WERI-Rb-1 (cell line): Measurements from ENCODE around the gene ARHGDIB.

ENCODE experiments used
- DNase-seq: peaks from one replicate; pipeline ENCODE4 v3.0.0-alpha.2; 2020
- H3K27ac ChIP-seq: fragments of 250-450 bp; sonication (Bioruptor Pico); 2 replicates; pipeline ENCODE4 v1.5.1; 2020; ENCODE audit warnings: mild to moderate bottlenecking, moderate library complexity
- H3K27me3 ChIP-seq: fragments of 250-450 bp; sonication (Bioruptor Pico); 2 replicates; pipeline ENCODE4 v1.5.1; 2021; ENCODE audit warnings: mild to moderate bottlenecking, low read depth, moderate library complexity; ENCODE audit not compliant: insufficient read depth, severe bottlenecking
- H3K36me3 ChIP-seq: fragments of 250-450 bp; sonication (Bioruptor Pico); 2 replicates; pipeline ENCODE4 v1.5.1; 2020; ENCODE audit warnings: mild to moderate bottlenecking, moderate library complexity
- H3K4me3 ChIP-seq: 2 replicates; pipeline ENCODE4 v1.5.1; 2011; ENCODE audit warnings: low read depth, mild to moderate bottlenecking, control low read depth, low read length
- H3K9me3 ChIP-seq: fragments of 250-450 bp; sonication (Bioruptor Pico); 2 replicates; pipeline ENCODE4 v1.5.1; 2021; ENCODE audit warnings: mild to moderate bottlenecking, moderate library complexity; ENCODE audit not compliant: severe bottlenecking
- CTCF ChIP-seq: IDR thresholded peaks from 2 replicates; pipeline ENCODE4 v1.5.1; 2011; ENCODE audit warnings: low read depth, mild to moderate bottlenecking, control low read depth, inconsistent platforms, low read length

Gene ARHGDIB

DNA sequence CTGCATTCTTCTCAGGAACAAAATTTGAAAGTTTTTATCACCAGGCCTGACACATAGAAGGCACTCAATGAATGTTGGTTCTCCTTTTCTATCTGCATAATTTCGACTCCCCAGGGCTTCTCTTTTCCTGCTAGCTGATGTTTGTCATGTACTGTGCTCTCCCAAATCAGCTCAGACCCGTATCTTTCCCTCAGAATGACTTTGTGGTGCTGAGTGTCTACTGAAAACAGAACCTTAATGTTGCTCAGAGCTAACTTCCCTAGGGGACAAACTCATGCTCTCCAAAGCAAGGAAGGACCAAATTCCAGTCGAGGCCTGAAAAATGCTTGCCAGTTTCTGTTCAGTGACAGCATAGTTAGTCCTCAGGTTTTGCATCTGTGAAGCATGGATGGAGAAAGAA lies 1.9 kb downstream of the ARHGDIB start:
- TF ChIP-seq CTCF, result no peak
- Histone ChIP-seq H3K4me3 (no peak overlapping the region), H3K36me3 (no peaks in the 10 kb centered on the region), H3K27me3 (no peaks in the 10 kb centered on the region), H3K9me3 (no peaks in the 10 kb centered on the region), H3K27ac (no peak overlapping the region)
- no peak for DNase-seq

GRCh38 chr12:14959126-14959440 lies 2.3 kb downstream of the ARHGDIB start:
- no peak for TF ChIP-seq CTCF
- DNase-seq, result no peak
- no peaks in the 10 kb centered on the region for H3K36me3 ChIP-seq
- H3K27me3 ChIP-seq, result no peaks in the 10 kb centered on the region
- H3K9me3 ChIP-seq, result no peaks in the 10 kb centered on the region
- no peak overlapping the region for H3K27ac ChIP-seq
- H3K4me3 ChIP-seq, result no peak overlapping the region

DNA sequence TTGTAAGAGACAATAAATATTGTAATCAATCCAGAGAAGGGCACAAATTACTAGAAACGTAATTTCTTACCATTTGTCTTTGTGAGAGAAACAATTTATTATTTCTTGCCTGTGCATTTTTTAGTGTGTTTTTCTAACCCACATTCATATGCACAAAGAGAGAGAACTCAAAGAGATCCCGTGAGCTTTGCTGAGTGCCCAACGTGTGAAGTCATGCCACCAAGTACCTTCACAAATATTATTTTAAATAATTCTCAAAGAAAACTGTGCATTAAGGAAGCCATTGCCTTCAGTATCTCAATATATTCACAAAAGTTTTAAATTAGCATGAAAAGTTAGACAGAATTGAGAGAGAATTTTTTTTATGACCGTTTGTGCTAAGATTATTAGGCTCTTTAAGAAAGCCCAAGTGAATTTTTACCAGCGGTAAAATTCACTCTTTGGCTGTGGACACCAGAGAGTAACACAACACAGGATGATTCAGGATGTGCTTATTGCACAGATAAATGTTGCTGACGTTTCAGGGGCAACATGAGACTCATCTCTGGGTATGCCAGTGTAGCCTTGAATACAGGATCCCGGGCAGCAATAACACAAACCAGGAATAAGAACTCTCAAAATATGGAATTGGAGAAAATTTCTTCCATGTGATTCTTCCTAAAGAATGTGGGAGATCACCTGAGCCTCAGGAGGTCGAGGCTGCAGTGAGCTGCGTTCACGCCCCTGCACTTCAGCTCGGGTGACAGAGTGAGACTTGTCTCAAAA lies 2.9 kb downstream of the ARHGDIB start:
- H3K27me3 ChIP-seq, result no peaks in the 10 kb centered on the region
- no peaks in the 10 kb centered on the region for H3K36me3 ChIP-seq
- no peaks in the 10 kb centered on the region for H3K9me3 ChIP-seq
- no peak overlapping the region for H3K27ac ChIP-seq
- no peak for DNase-seq
- TF ChIP-seq CTCF, result no peak
- no peak overlapping the region for H3K4me3 ChIP-seq

DNA sequence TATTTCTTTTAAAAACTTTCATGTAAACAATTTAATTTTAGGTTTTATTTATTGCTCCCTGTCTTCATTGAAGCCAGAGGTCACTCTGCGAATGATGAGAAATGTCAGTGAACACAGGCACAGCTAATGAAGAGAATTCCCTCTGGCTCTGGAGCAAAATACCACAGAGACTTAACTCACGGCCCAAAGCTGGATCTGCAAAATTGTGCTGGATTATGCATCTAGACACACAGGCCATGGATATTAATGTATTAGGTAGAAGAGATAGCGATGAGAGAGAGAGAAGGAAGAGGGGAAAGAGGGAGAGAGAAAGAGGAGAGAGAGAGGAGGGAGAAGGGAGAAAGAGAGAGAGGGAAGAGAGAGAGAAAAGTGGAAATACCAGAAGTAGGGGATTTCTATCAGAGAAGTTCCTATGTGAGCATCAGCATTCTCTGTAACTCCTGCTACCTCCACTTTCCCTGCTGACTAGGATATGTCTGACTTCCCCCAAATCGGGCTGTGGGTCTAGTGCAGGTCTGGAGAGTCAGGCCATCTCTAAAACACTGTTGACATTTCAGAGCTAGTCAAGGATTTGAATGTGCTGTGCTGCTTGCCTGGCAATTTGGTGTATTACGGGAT lies 3.7 kb downstream of the ARHGDIB start:
- TF ChIP-seq CTCF, result no peak
- no peaks in the 10 kb centered on the region for H3K9me3 ChIP-seq
- H3K4me3 ChIP-seq, result no peak overlapping the region
- no peaks in the 10 kb centered on the region for H3K36me3 ChIP-seq
- no peak for DNase-seq
- H3K27ac ChIP-seq, result no peak overlapping the region
- H3K27me3 ChIP-seq, result no peaks in the 10 kb centered on the region

- TF ChIP-seq CTCF, result no peak
- H3K9me3 ChIP-seq, result no peaks in the 10 kb centered on the region
- no peak overlapping the region for H3K4me3 ChIP-seq
- no peaks in the 10 kb centered on the region for H3K27me3 ChIP-seq
- H3K36me3 ChIP-seq, result no peaks in the 10 kb centered on the region
- no peak for DNase-seq
- H3K27ac ChIP-seq, result no peak overlapping the region
Observed at GRCh38 chr12:14956905-14957304, 4.5 kb downstream of the ARHGDIB start.
